LNCAP (cell line): ENCODE measurements around the gene CHTOP.

ENCODE experiments used
- TF ChIP-seq, protein P1 (sequence below): fragments of 450-650 bp; IDR thresholded peaks from 2 replicates; pipeline ENCODE4 v1.5.1; 2017; ENCODE audit warnings: mild to moderate bottlenecking

Gene CHTOP

DNA sequence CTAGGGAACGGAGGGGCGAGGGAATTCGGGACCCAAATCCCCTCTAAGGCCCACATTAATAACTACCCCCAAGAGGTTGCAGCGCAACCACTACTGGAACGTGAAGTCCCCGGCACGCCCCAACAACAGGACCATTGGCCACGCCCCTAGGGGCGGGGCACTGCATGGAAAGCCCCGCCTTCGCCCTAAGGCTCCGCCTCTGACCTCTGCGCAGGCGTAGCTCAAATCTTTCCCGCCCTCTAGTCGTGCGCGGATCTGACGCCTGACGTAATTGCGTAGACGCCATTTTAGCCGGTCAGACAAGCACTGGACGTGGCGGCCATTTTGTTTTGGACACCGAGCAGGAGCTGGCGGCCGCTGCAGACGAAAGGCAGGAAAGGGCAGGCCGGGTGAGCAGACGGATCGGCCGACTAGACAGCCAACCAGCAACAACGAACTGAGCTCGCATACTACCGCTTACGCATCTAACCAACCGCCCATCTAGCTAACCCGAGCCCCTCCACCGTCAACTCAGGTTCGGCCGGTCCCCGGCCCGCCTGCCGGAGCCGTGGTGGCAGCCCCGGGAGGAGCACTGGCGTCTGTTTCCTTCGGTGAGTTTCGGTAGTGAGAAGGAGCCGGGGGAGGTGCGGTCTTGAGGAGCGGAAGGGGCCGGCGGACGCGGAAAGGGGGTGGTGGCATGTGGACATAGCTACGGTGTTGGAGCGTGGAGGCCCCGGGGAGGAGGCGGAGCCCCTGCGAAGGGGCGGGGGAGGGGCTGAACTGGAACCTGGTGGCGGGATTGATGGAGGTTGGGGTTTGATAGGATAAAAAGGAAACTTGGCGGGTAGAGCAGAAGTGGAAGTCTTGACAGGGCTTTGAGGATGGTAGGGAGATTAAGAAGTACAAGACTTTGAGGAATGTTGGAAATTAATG is at the start of gene CHTOP:
Gene CHTOP (plus strand): TSS at position 313 of the 912 bp plus-strand sequence. CDS start 2,523 bp downstream, outside the sequence.
- TF ChIP-seq, protein P1, sequence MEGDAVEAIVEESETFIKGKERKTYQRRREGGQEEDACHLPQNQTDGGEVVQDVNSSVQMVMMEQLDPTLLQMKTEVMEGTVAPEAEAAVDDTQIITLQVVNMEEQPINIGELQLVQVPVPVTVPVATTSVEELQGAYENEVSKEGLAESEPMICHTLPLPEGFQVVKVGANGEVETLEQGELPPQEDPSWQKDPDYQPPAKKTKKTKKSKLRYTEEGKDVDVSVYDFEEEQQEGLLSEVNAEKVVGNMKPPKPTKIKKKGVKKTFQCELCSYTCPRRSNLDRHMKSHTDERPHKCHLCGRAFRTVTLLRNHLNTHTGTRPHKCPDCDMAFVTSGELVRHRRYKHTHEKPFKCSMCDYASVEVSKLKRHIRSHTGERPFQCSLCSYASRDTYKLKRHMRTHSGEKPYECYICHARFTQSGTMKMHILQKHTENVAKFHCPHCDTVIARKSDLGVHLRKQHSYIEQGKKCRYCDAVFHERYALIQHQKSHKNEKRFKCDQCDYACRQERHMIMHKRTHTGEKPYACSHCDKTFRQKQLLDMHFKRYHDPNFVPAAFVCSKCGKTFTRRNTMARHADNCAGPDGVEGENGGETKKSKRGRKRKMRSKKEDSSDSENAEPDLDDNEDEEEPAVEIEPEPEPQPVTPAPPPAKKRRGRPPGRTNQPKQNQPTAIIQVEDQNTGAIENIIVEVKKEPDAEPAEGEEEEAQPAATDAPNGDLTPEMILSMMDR = no peak

- TF ChIP-seq, protein P1 = no peak
Measured at GRCh38 chr1:153585006-153585405, 48.9 kb upstream of the CHTOP start.

DNA sequence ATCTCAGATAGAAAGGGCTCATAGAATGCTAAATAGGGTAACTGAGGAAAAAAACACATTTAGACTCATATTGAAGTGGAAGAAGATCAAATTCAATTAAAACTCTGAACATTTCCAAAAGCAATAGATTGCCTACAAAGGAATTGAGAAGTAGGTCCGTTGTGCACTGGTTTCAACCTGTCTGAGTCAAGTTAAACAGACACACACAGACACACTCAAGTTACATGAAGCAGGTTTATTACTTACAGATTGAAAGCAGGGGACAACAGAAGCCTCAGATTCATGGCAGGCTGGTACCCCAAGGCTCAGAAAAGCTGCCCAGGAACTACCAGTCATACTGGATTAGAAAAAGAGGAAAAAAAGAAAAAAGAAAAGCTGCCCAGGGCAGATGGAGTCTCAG is 47.5 kb upstream of the CHTOP start:
- TF ChIP-seq, protein P1 = no peak

DNA sequence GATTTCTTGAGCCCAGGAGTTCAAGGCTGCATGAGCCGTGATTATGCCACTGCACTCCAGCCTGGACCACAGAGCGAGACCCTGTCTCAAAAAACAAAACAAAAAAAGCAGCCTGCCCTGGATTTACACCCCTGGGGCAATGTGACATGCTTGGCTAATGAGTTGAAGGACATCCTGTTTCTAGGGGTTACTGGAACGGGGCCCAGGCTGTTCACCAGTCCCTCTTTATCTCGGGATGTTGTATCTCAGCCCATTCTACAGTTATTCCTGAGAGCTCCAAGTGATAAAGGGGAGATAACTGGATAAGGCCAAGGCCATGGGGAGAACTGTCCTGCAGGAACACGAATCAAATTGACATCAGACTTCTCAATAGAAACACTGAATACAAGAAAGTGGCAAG is 46.6 kb upstream of the CHTOP start:
- TF ChIP-seq, protein P1 = no peak

- TF ChIP-seq, protein P1 = no peak
Measured at GRCh38 chr1:153588482-153588881, 45.4 kb upstream of the CHTOP start.

DNA sequence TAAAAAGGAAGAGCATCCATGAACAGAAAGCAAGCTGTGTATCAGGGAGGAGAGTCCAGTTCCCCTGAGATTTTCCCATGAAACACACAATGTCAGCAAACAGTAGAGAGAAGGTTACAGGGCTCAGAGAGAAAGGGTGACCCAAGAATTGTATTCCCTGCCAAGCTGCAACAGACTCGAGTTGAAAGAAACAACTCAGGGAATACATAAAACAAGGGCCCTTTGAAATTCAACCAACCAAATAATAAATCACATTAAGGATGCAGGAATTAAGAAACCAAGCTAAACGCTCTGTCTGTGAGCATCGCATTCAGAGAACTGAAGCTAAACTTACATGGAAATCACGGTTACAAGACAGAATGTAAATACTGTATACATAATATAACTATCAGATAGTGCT is 41.1 kb upstream of the CHTOP start:
- TF ChIP-seq, protein P1 = no peak

- TF ChIP-seq, protein P1 = no peak
Measured at GRCh38 chr1:153597206-153597605, 36.7 kb upstream of the CHTOP start.
